Peyer's patch (tissue), 4 donors: Measurements from ENCODE around the gene SPNS1. TPM values are rescaled to one million over a fixed set of nuclear protein-coding genes. Genes with fewer than 3 reads are reported as not detected.

Experiments used
- DNase-seq, 3 donors: peaks; one replicate each; pipeline ENCODE4 v3.0.0-alpha.2; 2017 to 2019
- H3K27ac ChIP-seq, 4 donors: fragments of 200-600 bp; sonication (generic); one replicate each; pipeline ENCODE4 v1.5.1; 2016 to 2019
- H3K27me3 ChIP-seq, 2 donors: fragments of 200-600 bp; sonication (generic); one replicate each; pipeline ENCODE4 v1.5.1; 2019
- H3K36me3 ChIP-seq, 3 donors: fragments of 200-600 bp; sonication (generic); one replicate each; pipeline ENCODE4 v1.5.1; 2016 to 2019
- H3K4me1 ChIP-seq, 4 donors: fragments of 200-600 bp; sonication (generic); one replicate each; pipeline ENCODE4 v1.5.1; 2016 to 2019
- H3K4me3 ChIP-seq, 4 donors: fragments of 200-600 bp; sonication (generic); 1 replicate in 3 of 4; 2 replicates in 1 of 4; pipeline ENCODE4 v1.5.1; 2016 to 2019; ENCODE audit warnings: mild to moderate bottlenecking in 1 of 4
- H3K9me3 ChIP-seq, 4 donors: fragments of 200-600 bp; sonication (generic); one replicate each; pipeline ENCODE4 v1.5.1; 2016 to 2019; ENCODE audit warnings: mild to moderate bottlenecking in 1 of 4
- CTCF ChIP-seq, 6 experiments: fragments of 450-650 bp in 4 of 6; fragments of 200-600 bp in 2 of 6; sonication (generic) in 1 of 6; IDR thresholded peaks; one replicate each; pipeline ENCODE4 v1.5.1; 2017 to 2019; ENCODE audit warnings: antibody characterized with exemption in 6 of 6, mild to moderate bottlenecking in 3 of 6, moderate library complexity in 1 of 6
- POLR2A ChIP-seq, 2 donors: fragments of 450-650 bp; IDR thresholded peaks; one replicate each; pipeline ENCODE4 v1.5.1; 2017; ENCODE audit warnings: antibody characterized with exemption in 2 of 2, mild to moderate bottlenecking in 2 of 2, moderate library complexity in 2 of 2
- total RNA-seq, 4 donors: library from RNA; depleted of rRNA; stranded (reverse); fragments of >200 nt; gene quantifications; one replicate each; pipeline ENCODE4 v1.1.0, GENCODE V29; 2016

The SPNS1 gene
- total RNA-seq, 4 donors from 2014 or later, result 30.5 to 49.7 (median 36.3) TPM

DNA sequence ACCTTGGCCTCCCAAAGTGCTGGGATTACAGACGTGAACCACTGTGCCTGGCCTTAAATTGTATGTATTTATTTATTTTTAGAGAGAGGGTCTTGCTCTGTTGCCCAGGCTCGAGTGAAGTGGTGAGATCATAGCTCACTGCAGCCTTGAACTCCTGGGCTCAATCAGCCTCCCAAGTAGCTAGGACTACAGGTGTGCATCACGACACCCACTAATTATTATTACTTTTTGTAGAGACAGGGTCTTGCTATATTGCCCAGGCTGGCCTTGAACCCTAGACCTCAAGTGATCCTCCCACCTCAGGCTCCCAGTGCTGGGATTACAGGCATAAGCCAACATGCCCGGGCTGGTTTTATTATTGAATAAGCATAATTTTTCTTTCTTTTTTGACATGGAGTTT lies 27.9 kb upstream of the SPNS1 start:
- no peak for DNase-seq
- Histone ChIP-seq H3K27me3 (no peaks in the 10 kb centered on the region), H3K9me3 (no peaks in the 10 kb centered on the region), H3K36me3 (no peaks in the 10 kb centered on the region), H3K4me3 (no peak overlapping the region), H3K27ac (no peak overlapping the region), H3K4me1 (peaks cover 0 to 22% (median 5%) of the 10 kb centered on the region in 4 donors)
- TF ChIP-seq POLR2A (IDR thresholded peaks at IDR 0.05) (no peak), CTCF (IDR thresholded peaks at IDR 0.05) (no peak)

GRCh38 chr16:28950648-28951409 lies 23.7 kb upstream of the SPNS1 start, which contains the start of gene NFATC2IP:
Gene NFATC2IP (plus strand): TSS chr16:28950937. CDS start chr16:28951012, 75 bp downstream.
- H3K36me3 ChIP-seq, result peaks cover 0 to 30% (median 0%) of the 10 kb centered on the region in 3 donors
- peak within 1 kb of the TSS; percentile 79 to 87 (median 84) for H3K27ac ChIP-seq
- H3K4me1 ChIP-seq, result peaks cover 0 to 23% (median 9%) of the 10 kb centered on the region in 4 donors
- no peaks in the 10 kb centered on the region for H3K9me3 ChIP-seq
- H3K4me3 ChIP-seq, result peak within 1 kb of the TSS; percentile 65 to 87 (median 79)
- TF ChIP-seq POLR2A (IDR thresholded peaks at IDR 0.05) (peak; percentile 56 to 67), CTCF (IDR thresholded peaks at IDR 0.05) (no peak)
- DNase-seq, result peak; percentile 100
- no peaks in the 10 kb centered on the region for H3K27me3 ChIP-seq

GRCh38 chr16:28951410-28951943 lies 23.1 kb upstream of the SPNS1 start:
- peak in 1 of 3 donors; percentile 82 for DNase-seq
- TF ChIP-seq POLR2A (IDR thresholded peaks at IDR 0.05) (no peak), CTCF (IDR thresholded peaks at IDR 0.05) (no peak)
- Histone ChIP-seq H3K36me3 (peaks cover 0 to 37% (median 0%) of the 10 kb centered on the region in 3 donors), H3K4me1 (peaks cover 0 to 21% (median 9%) of the 10 kb centered on the region in 4 donors), H3K27ac (peak overlapping the region; percentile 79 to 87 (median 84)), H3K9me3 (no peaks in the 10 kb centered on the region), H3K4me3 (peak overlapping the region; percentile 65 to 87 (median 79)), H3K27me3 (no peaks in the 10 kb centered on the region)

DNA sequence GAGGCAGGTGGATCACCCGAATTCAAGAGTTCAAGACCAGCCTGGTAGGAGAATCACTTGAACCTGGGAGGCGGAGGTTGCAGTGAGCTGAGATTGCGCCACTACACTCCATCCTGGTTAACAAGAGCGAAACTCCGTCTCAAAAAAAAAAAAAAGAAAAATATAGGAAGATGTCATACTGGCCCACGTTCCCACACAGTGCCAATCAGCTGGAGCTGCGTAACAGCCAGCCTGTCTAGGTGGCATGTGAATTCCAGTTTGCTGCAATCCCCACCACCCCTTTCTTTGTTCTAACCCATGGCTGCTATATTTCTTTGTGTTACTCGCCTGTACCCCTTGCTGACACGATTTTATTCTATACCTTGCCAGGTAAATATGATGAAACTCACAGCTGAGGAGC lies 16.4 kb upstream of the SPNS1 start:
- H3K9me3 ChIP-seq, result no peaks in the 10 kb centered on the region
- H3K27me3 ChIP-seq, result no peaks in the 10 kb centered on the region
- H3K36me3 ChIP-seq, result peaks cover 0 to 91% (median 0%) of the 10 kb centered on the region in 3 donors
- H3K4me3 ChIP-seq, result no peak overlapping the region
- no peak for TF ChIP-seq POLR2A (IDR thresholded peaks at IDR 0.05)
- no peak for TF ChIP-seq CTCF (IDR thresholded peaks at IDR 0.05)
- no peak for DNase-seq
- no peak overlapping the region for H3K27ac ChIP-seq
- no peaks in the 10 kb centered on the region for H3K4me1 ChIP-seq

DNA sequence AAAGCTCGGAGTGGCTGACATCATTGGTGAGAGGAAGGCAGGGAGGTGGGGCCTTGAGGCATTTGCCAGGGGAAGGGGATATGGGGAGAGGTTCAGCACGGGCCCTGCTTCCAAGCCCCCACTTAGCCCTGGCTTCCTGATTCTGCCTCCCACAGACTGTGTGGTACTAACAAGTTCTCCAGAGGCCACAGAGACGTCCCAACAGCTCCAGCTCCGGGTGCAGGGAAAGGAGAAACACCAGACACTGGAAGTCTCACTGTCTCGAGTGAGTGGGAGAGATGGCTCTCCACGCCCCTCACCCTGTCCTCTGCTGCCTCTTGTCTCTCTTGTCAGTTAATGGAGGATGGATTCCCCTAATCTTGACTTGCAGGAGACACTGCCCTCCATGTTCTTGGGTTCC lies 15.7 kb upstream of the SPNS1 start:
- Histone ChIP-seq H3K4me3 (no peak overlapping the region), H3K4me1 (no peaks in the 10 kb centered on the region), H3K27me3 (no peaks in the 10 kb centered on the region), H3K36me3 (peaks cover 0 to 91% (median 0%) of the 10 kb centered on the region in 3 donors), H3K27ac (no peak overlapping the region), H3K9me3 (no peaks in the 10 kb centered on the region)
- TF ChIP-seq CTCF (IDR thresholded peaks at IDR 0.05) (no peak), POLR2A (IDR thresholded peaks at IDR 0.05) (no peak)
- DNase-seq, result no peak
